MCF 10A (cell line): ENCODE results near the gene POU4F1. TPM values are rescaled to one million over a fixed set of nuclear protein-coding genes. Genes with fewer than 3 reads are reported as not detected.

Experiments
- BruUV-seq: library from RNA; stranded (reverse); fragments of 400-500 nt; replicated peaks from 2 replicates; lab custom pipeline; 2021; lab: Mats Ljungman, UMichigan
- CTCF ChIA-PET: fragments of 300-600 bp; sonication (Branson Sonifier 250); formaldehyde crosslinking; extraction: SDS; loops from one replicate; lab custom pipeline; 2021; ENCODE audit warnings: antibody characterized with exemption, inconsistent platforms; lab: Yijun Ruan, JAX
- POLR2A ChIA-PET: fragments of 300-600, 350-650 bp; sonication (Branson Sonifier 250); formaldehyde crosslinking; extraction: SDS; loops from one replicate; lab custom pipeline; 2020; ENCODE audit warnings: antibody characterized with exemption, inconsistent platforms; lab: Yijun Ruan, JAX
- DNase-seq: peaks from one replicate; pipeline ENCODE4 v3.0.0-alpha.2; 2018; ENCODE audit not compliant: unreplicated experiment
- H3K27ac Mint-ChIP-seq: one replicate; pipeline ENCODE4 v1.8.0; 2022; ENCODE audit warnings: mild to moderate bottlenecking, low read depth, mixed read lengths; ENCODE audit not compliant: unreplicated experiment
- H3K27me3 Mint-ChIP-seq: one replicate; pipeline ENCODE4 v1.8.0; 2022; ENCODE audit warnings: mixed read lengths; ENCODE audit not compliant: insufficient read depth, unreplicated experiment
- H3K36me3 Mint-ChIP-seq: one replicate; pipeline ENCODE4 v1.8.0; 2022; ENCODE audit warnings: mild to moderate bottlenecking, moderate library complexity, mixed read lengths; ENCODE audit not compliant: insufficient read depth, unreplicated experiment
- H3K4me1 Mint-ChIP-seq: one replicate; pipeline ENCODE4 v1.8.0; 2022; ENCODE audit warnings: mixed read lengths; ENCODE audit not compliant: insufficient read depth, unreplicated experiment
- H3K4me3 Mint-ChIP-seq: one replicate; pipeline ENCODE4 v1.8.0; 2022; ENCODE audit warnings: mild to moderate bottlenecking, moderate library complexity, mixed read lengths; ENCODE audit not compliant: unreplicated experiment
- H3K9me3 Mint-ChIP-seq: one replicate; pipeline ENCODE4 v1.8.0; 2022; ENCODE audit warnings: mixed read lengths; ENCODE audit not compliant: unreplicated experiment
- CTCF ChIP-seq: fragments of 200-600 bp; IDR thresholded peaks from one replicate; pipeline ENCODE4 v1.8.0; 2022; ENCODE audit warnings: antibody characterized with exemption, mild to moderate bottlenecking; ENCODE audit not compliant: unreplicated experiment
- intact Hi-C: fragments of 100-400 bp; cut with micrococcal nuclease; formaldehyde crosslinking; loops from 2 replicates; pipeline ENCODE4 v1.14.1; 2022
- total RNA-seq: library from RNA; stranded (reverse); gene quantifications from 2 replicates; pipeline ENCODE4 v1.2.3, GENCODE V29; 2022

Gene POU4F1
- total RNA-seq, 1 experiment from 2014 or later, result not detected

- no peak for TF ChIP-seq CTCF
- CTCF ChIA-PET, result no interaction called here
- intact Hi-C loops, result no loop called here
- Mint-ChIP-seq H3K27me3 (peaks cover 78% of the 10 kb centered on the region), H3K4me3 (no peak overlapping the region), H3K4me1 (no peaks in the 10 kb centered on the region), H3K36me3 (no peaks in the 10 kb centered on the region), H3K27ac (no peak overlapping the region), H3K9me3 (no peaks in the 10 kb centered on the region)
- no peak for DNase-seq
- no TSS peak for BruUV-seq
- POLR2A ChIA-PET, result no interaction called here
These were observed 8.8 kb downstream of the POU4F1 start for GRCh38 chr13:78594456-78594975.

DNA sequence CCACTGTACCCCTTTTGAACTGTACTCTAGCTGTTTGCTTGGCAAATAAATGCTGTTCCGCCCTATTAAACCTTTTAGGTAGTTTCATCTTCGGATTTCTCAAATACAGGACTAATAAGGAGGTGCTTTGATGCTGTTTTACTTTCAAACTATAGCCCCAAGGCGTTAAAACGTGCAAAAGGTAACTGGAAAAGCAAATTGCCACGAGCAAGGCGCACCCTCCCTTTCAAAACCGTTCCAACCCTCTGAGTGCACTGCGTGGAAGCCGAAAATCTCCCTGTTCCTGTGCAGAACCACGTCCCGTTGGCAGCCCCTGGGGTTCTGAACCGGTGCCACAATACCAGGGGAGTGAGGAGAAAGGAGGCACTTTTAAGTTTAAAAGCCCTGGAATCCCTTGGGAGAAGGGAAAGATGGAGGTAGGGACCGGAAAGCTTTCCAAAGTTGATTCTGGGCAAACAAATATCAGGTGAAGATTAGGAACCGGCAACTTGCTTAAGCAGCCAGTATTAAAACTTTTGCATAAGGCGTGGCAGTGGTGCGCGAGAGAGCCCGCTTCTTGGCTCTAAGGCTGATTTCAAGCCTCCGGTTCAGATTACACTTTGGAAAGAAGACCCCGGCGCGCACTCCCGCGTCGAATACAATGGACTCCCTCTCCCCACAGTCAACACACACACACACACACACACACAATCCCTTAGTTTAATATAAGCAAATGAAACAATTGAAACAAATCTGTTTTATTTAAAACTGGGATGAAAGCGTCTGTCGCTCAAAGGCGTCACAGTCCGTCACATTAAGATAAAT is 9.5 kb downstream of the POU4F1 start:
- no TSS peak for BruUV-seq
- DNase-seq, result no peak
- H3K4me3 Mint-ChIP-seq, result no peak overlapping the region
- no peaks in the 10 kb centered on the region for H3K4me1 Mint-ChIP-seq
- H3K36me3 Mint-ChIP-seq, result no peaks in the 10 kb centered on the region
- TF ChIP-seq CTCF, result no peak
- POLR2A ChIA-PET, result no interaction called here
- CTCF ChIA-PET, result no interaction called here
- H3K27me3 Mint-ChIP-seq, result peaks cover 78% of the 10 kb centered on the region
- intact Hi-C loops, result no loop called here
- no peak overlapping the region for H3K27ac Mint-ChIP-seq
- no peaks in the 10 kb centered on the region for H3K9me3 Mint-ChIP-seq

- no TSS peak for BruUV-seq
- POLR2A ChIA-PET, result no interaction called here
- DNase-seq, result no peak
- peaks cover 78% of the 10 kb centered on the region for H3K27me3 Mint-ChIP-seq
- H3K4me3 Mint-ChIP-seq, result no peak overlapping the region
- CTCF ChIA-PET, result no interaction called here
- H3K9me3 Mint-ChIP-seq, result no peaks in the 10 kb centered on the region
- H3K36me3 Mint-ChIP-seq, result no peaks in the 10 kb centered on the region
- intact Hi-C loops, result no loop called here
- no peak overlapping the region for H3K27ac Mint-ChIP-seq
- no peak for TF ChIP-seq CTCF
- H3K4me1 Mint-ChIP-seq, result no peaks in the 10 kb centered on the region
These were observed 10.2 kb downstream of the POU4F1 start for GRCh38 chr13:78593129-78593528.

- TF ChIP-seq CTCF, result no peak
- Mint-ChIP-seq H3K4me3 (no peak overlapping the region), H3K36me3 (no peaks in the 10 kb centered on the region), H3K4me1 (no peaks in the 10 kb centered on the region), H3K27ac (no peak overlapping the region), H3K9me3 (no peaks in the 10 kb centered on the region), H3K27me3 (peaks cover 78% of the 10 kb centered on the region)
- ChIA-PET POLR2A (no interaction called here), CTCF (no interaction called here)
- intact Hi-C loops, result no loop called here
- BruUV-seq, result no TSS peak
- no peak for DNase-seq
These were observed 10.8 kb downstream of the POU4F1 start for GRCh38 chr13:78592584-78592983.
